ENCODE measurements around the gene PHF1.

- TF ChIP-seq CTCF (IDR thresholded peaks at IDR 0.05; ENCODE audit: low read depth, low read length): no peak
- no peak for TF ChIP-seq EZH2phosphoT487 (IDR thresholded peaks at IDR 0.05; ENCODE audit: low read depth)
Measured at GRCh38 chr6:33411632-33412005, 805 bp downstream of the PHF1 start.

Data from OCI-LY3 (cell line).